ENCODE measurements around the gene SERPINA4. TPM values are rescaled to one million over a fixed set of nuclear protein-coding genes. Genes with fewer than 3 reads are reported as not detected.

The SERPINA4 gene, protein sequence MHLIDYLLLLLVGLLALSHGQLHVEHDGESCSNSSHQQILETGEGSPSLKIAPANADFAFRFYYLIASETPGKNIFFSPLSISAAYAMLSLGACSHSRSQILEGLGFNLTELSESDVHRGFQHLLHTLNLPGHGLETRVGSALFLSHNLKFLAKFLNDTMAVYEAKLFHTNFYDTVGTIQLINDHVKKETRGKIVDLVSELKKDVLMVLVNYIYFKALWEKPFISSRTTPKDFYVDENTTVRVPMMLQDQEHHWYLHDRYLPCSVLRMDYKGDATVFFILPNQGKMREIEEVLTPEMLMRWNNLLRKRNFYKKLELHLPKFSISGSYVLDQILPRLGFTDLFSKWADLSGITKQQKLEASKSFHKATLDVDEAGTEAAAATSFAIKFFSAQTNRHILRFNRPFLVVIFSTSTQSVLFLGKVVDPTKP
- total RNA-seq, result not detected

DNA sequence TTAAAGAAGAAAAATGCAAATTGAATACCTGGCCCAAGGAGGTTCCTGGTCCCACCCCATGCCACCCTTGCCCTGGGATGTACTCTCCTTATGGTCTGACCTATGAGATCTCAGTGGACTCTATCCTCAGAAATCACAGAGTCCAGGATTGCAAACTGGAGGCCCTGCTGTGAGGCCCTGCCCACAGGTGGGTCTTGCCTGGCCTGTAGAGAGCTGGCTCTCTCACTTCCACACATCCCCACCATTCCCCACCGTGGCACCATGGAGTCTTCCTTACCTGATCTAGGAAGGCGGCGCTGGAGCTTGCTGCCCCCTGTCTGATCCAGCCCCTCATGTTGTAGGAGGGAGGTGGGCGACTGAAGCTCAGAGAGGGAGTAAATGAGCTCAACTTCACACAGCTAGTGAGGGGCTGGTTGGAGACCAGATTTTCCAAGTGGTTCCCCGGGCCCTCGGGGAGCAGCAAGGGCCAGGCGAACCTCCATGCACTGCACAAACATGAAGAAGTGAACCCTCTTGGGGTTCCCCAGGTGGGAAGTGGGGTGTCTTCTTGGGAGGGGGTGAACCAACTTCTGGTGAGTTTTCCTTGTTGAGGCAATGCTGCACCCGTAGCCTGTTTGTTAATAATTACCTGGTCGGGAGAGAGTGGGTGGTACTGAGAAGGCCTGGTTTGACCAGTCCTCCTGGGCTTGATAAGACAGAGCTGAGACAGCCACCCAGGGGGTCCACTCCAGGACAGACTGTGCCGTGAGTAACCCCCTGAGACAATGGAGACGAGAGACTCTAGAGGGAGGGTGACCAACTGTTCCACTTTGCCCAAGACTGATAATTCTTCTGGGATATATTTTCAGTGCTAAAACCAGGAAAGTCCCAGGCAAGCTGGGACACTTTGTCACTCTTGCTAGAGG is at the start of gene SERPINA4:
SERPINA4 (plus strand) TSS at position 692 of the 905 bp plus-strand sequence. CDS start 2,041 bp downstream, outside the sequence.
- H3K4me3 ChIP-seq, result no peak within 1 kb of the TSS
- DNase-seq, result no peak
- H3K36me3 ChIP-seq, result no peaks in the 10 kb centered on the region
- no peak within 1 kb of the TSS for H3K27ac ChIP-seq
- H3K9me3 ChIP-seq, result no peaks in the 10 kb centered on the region
- TF ChIP-seq EP300 (IDR thresholded peaks at IDR 0.05; ENCODE audit: low read depth) (no peak), POLR2A (IDR thresholded peaks at IDR 0.05) (no peak)
- TF ChIP-seq, protein P1, sequence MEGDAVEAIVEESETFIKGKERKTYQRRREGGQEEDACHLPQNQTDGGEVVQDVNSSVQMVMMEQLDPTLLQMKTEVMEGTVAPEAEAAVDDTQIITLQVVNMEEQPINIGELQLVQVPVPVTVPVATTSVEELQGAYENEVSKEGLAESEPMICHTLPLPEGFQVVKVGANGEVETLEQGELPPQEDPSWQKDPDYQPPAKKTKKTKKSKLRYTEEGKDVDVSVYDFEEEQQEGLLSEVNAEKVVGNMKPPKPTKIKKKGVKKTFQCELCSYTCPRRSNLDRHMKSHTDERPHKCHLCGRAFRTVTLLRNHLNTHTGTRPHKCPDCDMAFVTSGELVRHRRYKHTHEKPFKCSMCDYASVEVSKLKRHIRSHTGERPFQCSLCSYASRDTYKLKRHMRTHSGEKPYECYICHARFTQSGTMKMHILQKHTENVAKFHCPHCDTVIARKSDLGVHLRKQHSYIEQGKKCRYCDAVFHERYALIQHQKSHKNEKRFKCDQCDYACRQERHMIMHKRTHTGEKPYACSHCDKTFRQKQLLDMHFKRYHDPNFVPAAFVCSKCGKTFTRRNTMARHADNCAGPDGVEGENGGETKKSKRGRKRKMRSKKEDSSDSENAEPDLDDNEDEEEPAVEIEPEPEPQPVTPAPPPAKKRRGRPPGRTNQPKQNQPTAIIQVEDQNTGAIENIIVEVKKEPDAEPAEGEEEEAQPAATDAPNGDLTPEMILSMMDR (IDR thresholded peaks at IDR 0.05), result no peak
- 75 to 85% methylated on average over 2 to 11 of the region's 11 CpGs for WGBS, 2 donors (ENCODE audit: low coverage in 1 of 2)
- H3K27me3 ChIP-seq, result no peaks in the 10 kb centered on the region
- in situ Hi-C loops (cut with MboI; ENCODE audit: low pct_ligation_motif_present in 1 of 4, low pct_unique_long_range_greater_than_20kb in 1 of 4, low sequenced_read_pairs in 3 of 4) (no loop called here), intact Hi-C loops (cut with DNase I; ENCODE audit: low total_unique reads) (loop anchor here (5.0 kb wide), 1 partner anchor 1556 kb away; no protein-coding TSS in a partner anchor)
- no peaks in the 10 kb centered on the region for H3K4me1 ChIP-seq

DNA sequence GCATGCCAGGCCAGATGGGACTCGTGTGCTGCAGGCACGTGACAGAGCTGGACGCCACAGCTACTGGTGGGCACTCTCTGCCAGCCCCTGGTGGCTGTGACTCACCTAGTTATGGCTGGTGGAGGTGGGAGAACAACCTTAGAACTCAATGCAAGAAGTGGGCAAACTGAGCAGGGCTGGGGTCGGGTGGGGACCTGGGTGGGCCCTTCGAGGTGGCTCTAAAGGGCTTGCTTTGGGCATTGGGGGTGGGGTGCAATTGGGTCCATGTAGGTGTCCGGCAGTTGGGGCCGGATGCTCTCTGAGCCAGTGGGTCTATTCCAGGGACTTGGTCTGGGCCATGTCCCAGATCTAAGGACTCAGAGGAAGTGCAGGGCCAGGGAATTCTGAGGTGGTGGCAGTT is 46.9 kb upstream of the SERPINA4 start:
- H3K36me3 ChIP-seq, result no peaks in the 10 kb centered on the region
- in situ Hi-C loops (cut with MboI; ENCODE audit: low pct_ligation_motif_present in 1 of 4, low pct_unique_long_range_greater_than_20kb in 1 of 4, low sequenced_read_pairs in 3 of 4), result no loop called here
- TF ChIP-seq EP300 (IDR thresholded peaks at IDR 0.05; ENCODE audit: low read depth) (no peak), POLR2A (IDR thresholded peaks at IDR 0.05) (no peak), POLR2AphosphoS5 (IDR thresholded peaks at IDR 0.05) (no peak)
- TF ChIP-seq, protein P1 (IDR thresholded peaks at IDR 0.05), result no peak
- intact Hi-C loops (cut with DNase I; ENCODE audit: low total_unique reads), result no loop called here
- no peaks in the 10 kb centered on the region for H3K27me3 ChIP-seq
- 78% methylated on average over 7 of the region's 7 CpGs; no CpG with 5 or more reads in 1 of the 2 donors for WGBS, 2 donors (ENCODE audit: low coverage in 1 of 2)
- no peaks in the 10 kb centered on the region for H3K4me1 ChIP-seq
- no peaks in the 10 kb centered on the region for H3K9me3 ChIP-seq
- H3K4me3 ChIP-seq, result no peak overlapping the region
- DNase-seq, result no peak
- no peak overlapping the region for H3K27ac ChIP-seq

DNA sequence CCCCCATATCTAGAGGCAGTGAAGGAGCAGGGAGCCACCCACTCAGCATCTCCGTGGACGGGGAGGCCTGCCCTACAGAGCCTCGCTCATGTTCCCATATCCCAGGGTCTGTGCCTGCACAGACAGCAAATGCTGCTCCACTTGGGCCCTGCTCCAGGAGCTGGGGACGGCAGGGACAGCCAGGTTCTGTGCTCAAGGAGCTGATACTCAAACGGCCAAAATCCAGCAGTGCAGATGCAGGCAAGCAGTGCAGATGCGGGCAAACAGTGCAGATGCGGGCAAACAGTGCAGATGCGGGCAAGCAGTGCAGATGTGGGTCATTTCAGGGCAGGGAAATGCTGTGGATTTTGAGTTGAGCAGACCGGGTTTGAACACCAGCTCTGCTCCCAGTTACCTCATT is 45.8 kb upstream of the SERPINA4 start:
- TF ChIP-seq, protein P1 (IDR thresholded peaks at IDR 0.05), result no peak
- TF ChIP-seq POLR2AphosphoS5 (IDR thresholded peaks at IDR 0.05) (no peak), EP300 (IDR thresholded peaks at IDR 0.05; ENCODE audit: low read depth) (no peak), POLR2A (IDR thresholded peaks at IDR 0.05) (no peak)
- DNase-seq, result no peak
- H3K4me1 ChIP-seq, result no peaks in the 10 kb centered on the region
- intact Hi-C loops (cut with DNase I; ENCODE audit: low total_unique reads), result no loop called here
- H3K27me3 ChIP-seq, result no peaks in the 10 kb centered on the region
- no peaks in the 10 kb centered on the region for H3K9me3 ChIP-seq
- no peak overlapping the region for H3K27ac ChIP-seq
- H3K36me3 ChIP-seq, result no peaks in the 10 kb centered on the region
- no peak overlapping the region for H3K4me3 ChIP-seq
- 71 to 84% methylated on average over 1 to 9 of the region's 9 CpGs for WGBS, 2 donors (ENCODE audit: low coverage in 1 of 2)
- in situ Hi-C loops (cut with MboI; ENCODE audit: low pct_ligation_motif_present in 1 of 4, low pct_unique_long_range_greater_than_20kb in 1 of 4, low sequenced_read_pairs in 3 of 4), result no loop called here

DNA sequence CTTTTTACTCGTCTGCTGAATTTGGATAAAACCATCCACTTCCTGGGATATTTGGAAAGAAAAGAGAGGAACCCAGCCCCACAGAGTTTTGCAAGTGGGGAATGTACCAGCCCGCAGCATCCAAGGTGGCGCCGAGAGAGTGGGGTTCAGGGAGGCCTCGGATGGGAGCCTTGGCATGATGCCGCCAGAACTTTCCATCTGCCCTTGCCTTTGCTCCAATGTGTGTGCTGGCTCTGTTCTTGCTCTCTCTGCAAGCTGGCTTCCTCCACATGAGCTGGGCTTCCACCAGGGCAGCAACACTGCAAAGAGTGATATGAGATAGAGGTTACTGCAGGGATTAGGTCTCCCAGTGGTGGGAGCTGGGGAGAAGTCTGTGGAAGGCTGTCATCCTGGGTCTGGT is 45.4 kb upstream of the SERPINA4 start:
- TF ChIP-seq POLR2A (IDR thresholded peaks at IDR 0.05) (no peak), POLR2AphosphoS5 (IDR thresholded peaks at IDR 0.05) (no peak), EP300 (IDR thresholded peaks at IDR 0.05; ENCODE audit: low read depth) (no peak)
- TF ChIP-seq, protein P1 (IDR thresholded peaks at IDR 0.05), result no peak
- H3K27ac ChIP-seq, result no peak overlapping the region

More for the DNA sequence above, 45.4 kb upstream of the SERPINA4 start:
- intact Hi-C loops (cut with DNase I; ENCODE audit: low total_unique reads), result no loop called here
- H3K36me3 ChIP-seq, result no peaks in the 10 kb centered on the region
- WGBS, 2 donors (ENCODE audit: low coverage in 1 of 2), result 78% methylated on average over 6 of the region's 6 CpGs; no CpG with 5 or more reads in 1 of the 2 donors
- no peak for DNase-seq
- no peak overlapping the region for H3K4me3 ChIP-seq
- no peaks in the 10 kb centered on the region for H3K9me3 ChIP-seq
- no peaks in the 10 kb centered on the region for H3K27me3 ChIP-seq
- no peaks in the 10 kb centered on the region for H3K4me1 ChIP-seq
- in situ Hi-C loops (cut with MboI; ENCODE audit: low pct_ligation_motif_present in 1 of 4, low pct_unique_long_range_greater_than_20kb in 1 of 4, low sequenced_read_pairs in 3 of 4), result no loop called here

Measured in transverse colon (tissue), 4 donors.